H9 (cell line): ENCODE data around the gene GALNT7. TPM values are rescaled to one million over a fixed set of nuclear protein-coding genes. Genes with fewer than 3 reads are reported as not detected.

Source experiments
- DNase-seq: peaks from one replicate; pipeline ENCODE4 v3.0.0-alpha.2; 2017
- H2AFZ ChIP-seq: one replicate; pipeline ENCODE4 v1.6.1; 2013; ENCODE audit warnings: mild to moderate bottlenecking, low read length, control low read depth, moderate library complexity
- H2AK5ac ChIP-seq: 2 replicates; pipeline ENCODE4 v1.6.1; 2013; ENCODE audit warnings: low read length, control low read depth, mixed read lengths; ENCODE audit not compliant: insufficient read length
- H2BK120ac ChIP-seq: one replicate; pipeline ENCODE4 v1.6.1; 2013; ENCODE audit warnings: low read depth, mild to moderate bottlenecking, low read length, control low read depth, inconsistent platforms; ENCODE audit not compliant: poor library complexity, severe bottlenecking
- H2BK12ac ChIP-seq: 2 replicates; pipeline ENCODE4 v1.6.1; 2013; ENCODE audit warnings: low read length, control low read depth, mixed read lengths, low read depth; ENCODE audit not compliant: insufficient read length
- H2BK15ac ChIP-seq: 2 replicates; pipeline ENCODE4 v1.6.1; 2013; ENCODE audit warnings: low read depth, low read length, control low read depth
- H2BK20ac ChIP-seq: one replicate; pipeline ENCODE4 v1.6.1; 2013; ENCODE audit warnings: low read depth, mild to moderate bottlenecking, low read length, control low read depth, inconsistent platforms; ENCODE audit not compliant: poor library complexity, severe bottlenecking
- H2BK5ac ChIP-seq: 2 replicates; pipeline ENCODE4 v1.6.1; 2013; ENCODE audit warnings: low read length, control low read depth, mixed read lengths; ENCODE audit not compliant: insufficient read length
- H3K14ac ChIP-seq: 2 replicates; pipeline ENCODE4 v1.6.1; 2013; ENCODE audit warnings: low read length, control low read depth; ENCODE audit not compliant: insufficient read depth
- H3K18ac ChIP-seq: 2 replicates; pipeline ENCODE4 v1.6.1; 2013; ENCODE audit warnings: low read depth, mild to moderate bottlenecking, mixed read lengths, low read length, control low read depth; ENCODE audit not compliant: insufficient read length
- H3K23ac ChIP-seq: 2 replicates; pipeline ENCODE4 v1.6.1; 2013; ENCODE audit warnings: low read length, control low read depth, mixed read lengths, low read depth; ENCODE audit not compliant: insufficient read length
- H3K23me2 ChIP-seq: 2 replicates; pipeline ENCODE4 v1.6.1; 2013; ENCODE audit warnings: low read depth, mild to moderate bottlenecking, mixed read lengths, low read length, control low read depth; ENCODE audit not compliant: insufficient read length, poor library complexity, severe bottlenecking
- H3K27ac ChIP-seq: 2 replicates; pipeline ENCODE4 v1.5.1; 2013; ENCODE audit warnings: low read length, control low read depth, mixed read lengths, low read depth; ENCODE audit not compliant: insufficient read length
- H3K27me3 ChIP-seq: 2 replicates; pipeline ENCODE4 v1.6.1; 2013; ENCODE audit warnings: low read length, control low read depth, inconsistent platforms; ENCODE audit not compliant: insufficient read depth
- H3K4ac ChIP-seq: 2 replicates; pipeline ENCODE4 v1.6.1; 2013; ENCODE audit warnings: low read depth, mild to moderate bottlenecking, control low read depth, inconsistent platforms, low read length, moderate library complexity
- H3K4me1 ChIP-seq: 2 replicates; pipeline ENCODE4 v1.6.1; 2013; ENCODE audit warnings: low read length, control low read depth, inconsistent platforms; ENCODE audit not compliant: insufficient read depth
- H3K4me2 ChIP-seq: 2 replicates; pipeline ENCODE4 v1.6.1; 2013; ENCODE audit warnings: low read length, control low read depth, mixed read lengths; ENCODE audit not compliant: insufficient read length, insufficient read depth
- H3K56ac ChIP-seq: 2 replicates; pipeline ENCODE4 v1.6.1; 2013; ENCODE audit warnings: low read depth, mild to moderate bottlenecking, mixed read lengths, low read length, control low read depth; ENCODE audit not compliant: insufficient read length
- H3K79me1 ChIP-seq: 2 replicates; pipeline ENCODE4 v1.6.1; 2013; ENCODE audit warnings: low read depth, mild to moderate bottlenecking, moderate library complexity, low read length, control low read depth, inconsistent platforms; ENCODE audit not compliant: insufficient read depth, poor library complexity, severe bottlenecking
- H3K79me2 ChIP-seq: 2 replicates; pipeline ENCODE4 v1.6.1; 2013; ENCODE audit warnings: low read length, control low read depth, inconsistent platforms; ENCODE audit not compliant: insufficient read depth
- H3K9ac ChIP-seq: 2 replicates; pipeline ENCODE4 v1.6.1; 2013; ENCODE audit warnings: low read length, control low read depth, mixed read lengths; ENCODE audit not compliant: insufficient read length; ENCODE audit errors: extremely low read depth
- H3K9me3 ChIP-seq: one replicate; pipeline ENCODE4 v1.6.1; 2013; ENCODE audit warnings: low read depth, low read length, inconsistent platforms; ENCODE audit not compliant: control insufficient read depth
- H3T11ph ChIP-seq: one replicate; pipeline ENCODE4 v1.6.1; 2013; ENCODE audit warnings: mild to moderate bottlenecking, low read length, control low read depth, inconsistent platforms
- H4K20me1 ChIP-seq: one replicate; pipeline ENCODE4 v1.6.1; 2013; ENCODE audit not compliant: control insufficient read depth, insufficient read length, insufficient read depth
- H4K5ac ChIP-seq: 2 replicates; pipeline ENCODE4 v1.6.1; 2013; ENCODE audit warnings: low read depth, mild to moderate bottlenecking, mixed read lengths, low read length, control low read depth; ENCODE audit not compliant: insufficient read length
- H4K8ac ChIP-seq: replicated peaks from 2 replicates; pipeline ENCODE4 v1.6.1; 2013; ENCODE audit warnings: low read length, control low read depth, mixed read lengths, low read depth; ENCODE audit not compliant: insufficient read length
- H4K91ac ChIP-seq: 2 replicates; pipeline ENCODE4 v1.6.1; 2013; ENCODE audit warnings: low read depth, mild to moderate bottlenecking, moderate library complexity, mixed read lengths, low read length, control low read depth; ENCODE audit not compliant: insufficient read length
- H3K27ac Mint-ChIP-seq, 3 experiments: 2 replicates in 2 of 3; 3 replicates in 1 of 3; pipeline ENCODE4 v1.8.0; 2020 to 2021; ENCODE audit warnings: mixed read lengths in 3 of 3, mild to moderate bottlenecking in 1 of 3, moderate library complexity in 1 of 3
- H3K27me3 Mint-ChIP-seq: 2 replicates; pipeline ENCODE4 v1.8.0; 2021; ENCODE audit warnings: low read depth, mild to moderate bottlenecking, moderate library complexity, mixed read lengths
- H3K36me3 Mint-ChIP-seq, 3 experiments: 2 replicates in 2 of 3; 3 replicates in 1 of 3; pipeline ENCODE4 v1.8.0; 2020 to 2021; ENCODE audit warnings: low read depth in 3 of 3, mixed read lengths in 3 of 3; ENCODE audit not compliant: insufficient read depth in 1 of 3
- H3K4me1 Mint-ChIP-seq, 2 experiments: 2 replicates each; pipeline ENCODE4 v1.8.0; 2020; ENCODE audit warnings: mixed read lengths in 2 of 2
- H3K4me3 Mint-ChIP-seq, 2 experiments: 2 replicates in 1 of 2; 3 replicates in 1 of 2; pipeline ENCODE4 v1.8.0; 2020 to 2021; ENCODE audit warnings: mild to moderate bottlenecking in 2 of 2, mixed read lengths in 2 of 2, moderate library complexity in 1 of 2
- H3K9me3 Mint-ChIP-seq, 2 experiments: 2 replicates in 1 of 2; 3 replicates in 1 of 2; pipeline ENCODE4 v1.8.0; 2020; ENCODE audit warnings: mild to moderate bottlenecking in 2 of 2, mixed read lengths in 2 of 2, moderate library complexity in 1 of 2
- total RNA-seq: library from RNA; stranded (reverse); gene quantifications from 2 replicates; pipeline ENCODE4 v1.2.1, GENCODE V29; 2021
- TF ChIP-seq, protein P1 (sequence below): fragments of 200-600 bp; sonication (generic); conservative IDR thresholded peaks from 3 replicates; pipeline ENCODE4 v1.8.0; 2021; ENCODE audit warnings: antibody characterized with exemption, mild to moderate bottlenecking

The GALNT7 gene
- total RNA-seq, 1 experiment from 2014 or later, result 57.3 TPM

- no peak overlapping the region for H2BK5ac ChIP-seq
- no peak overlapping the region for H2BK20ac ChIP-seq
- no peak overlapping the region for H2BK120ac ChIP-seq
- H2AK5ac ChIP-seq, result no peak overlapping the region
- H3K36me3 Mint-ChIP-seq, result peaks cover 4 to 8% (median 4%) of the 10 kb centered on the region in 3 experiments; a peak in 6 of 7 replicates
- H3K4me1 Mint-ChIP-seq, result peaks cover 66 to 73% of the 10 kb centered on the region in 2 experiments
- H4K91ac ChIP-seq, result no peak overlapping the region
- no peak overlapping the region for H3K4ac ChIP-seq
- H3T11ph ChIP-seq, result no peak overlapping the region
- H3K23ac ChIP-seq, result no peak overlapping the region
- no peaks in the 10 kb centered on the region for H3K23me2 ChIP-seq
- H3K9ac ChIP-seq, result no peak overlapping the region
- no peak overlapping the region for H4K5ac ChIP-seq
- DNase-seq, result no peak
- TF ChIP-seq, protein P1, sequence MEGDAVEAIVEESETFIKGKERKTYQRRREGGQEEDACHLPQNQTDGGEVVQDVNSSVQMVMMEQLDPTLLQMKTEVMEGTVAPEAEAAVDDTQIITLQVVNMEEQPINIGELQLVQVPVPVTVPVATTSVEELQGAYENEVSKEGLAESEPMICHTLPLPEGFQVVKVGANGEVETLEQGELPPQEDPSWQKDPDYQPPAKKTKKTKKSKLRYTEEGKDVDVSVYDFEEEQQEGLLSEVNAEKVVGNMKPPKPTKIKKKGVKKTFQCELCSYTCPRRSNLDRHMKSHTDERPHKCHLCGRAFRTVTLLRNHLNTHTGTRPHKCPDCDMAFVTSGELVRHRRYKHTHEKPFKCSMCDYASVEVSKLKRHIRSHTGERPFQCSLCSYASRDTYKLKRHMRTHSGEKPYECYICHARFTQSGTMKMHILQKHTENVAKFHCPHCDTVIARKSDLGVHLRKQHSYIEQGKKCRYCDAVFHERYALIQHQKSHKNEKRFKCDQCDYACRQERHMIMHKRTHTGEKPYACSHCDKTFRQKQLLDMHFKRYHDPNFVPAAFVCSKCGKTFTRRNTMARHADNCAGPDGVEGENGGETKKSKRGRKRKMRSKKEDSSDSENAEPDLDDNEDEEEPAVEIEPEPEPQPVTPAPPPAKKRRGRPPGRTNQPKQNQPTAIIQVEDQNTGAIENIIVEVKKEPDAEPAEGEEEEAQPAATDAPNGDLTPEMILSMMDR, result no peak
- H3K9me3 ChIP-seq, result no peaks in the 10 kb centered on the region
- no peak overlapping the region for H3K18ac ChIP-seq
- no peak overlapping the region for H3K27ac ChIP-seq
- peak overlapping the region; percentile 92 to 98 (median 95) for H3K27ac Mint-ChIP-seq
- H3K4me2 ChIP-seq, result no peak overlapping the region
- no peaks in the 10 kb centered on the region for H4K20me1 ChIP-seq
- no peaks in the 10 kb centered on the region for H3K79me1 ChIP-seq
- no peak overlapping the region for H3K56ac ChIP-seq
- H3K9me3 Mint-ChIP-seq, result no peaks in the 10 kb centered on the region
- H2BK15ac ChIP-seq, result no peak overlapping the region
- no peak overlapping the region for H2BK12ac ChIP-seq
- peaks cover 12% of the 10 kb centered on the region; the same call in 1 of the 2 replicates for H3K4me1 ChIP-seq
- no peaks in the 10 kb centered on the region for H3K27me3 ChIP-seq
- H2AFZ ChIP-seq, result no peak overlapping the region
- peak overlapping the region in 1 of 2 experiments; percentile 43; a peak in 3 of 5 replicates for H3K4me3 Mint-ChIP-seq
- no peaks in the 10 kb centered on the region for H3K27me3 Mint-ChIP-seq
- H3K79me2 ChIP-seq, result peaks cover 8% of the 10 kb centered on the region; the same call in 1 of the 2 replicates
- H3K14ac ChIP-seq, result no peak overlapping the region
- no peak overlapping the region for H4K8ac ChIP-seq
These were observed 77.3 kb downstream of the GALNT7 start for GRCh38 chr4:173245952-173246351.
